GM21737 (cell line): Measurements from ENCODE around the gene RHCG.
"Not testable (repeated sequence)": the region's sequence is repeated elsewhere in the genome, so short reads cannot be mapped to it uniquely, and the experiment has no call there.

Experiments used
- ATAC-seq: cut with Tn5 transposase; IDR thresholded peaks from one replicate; pipeline ENCODE4 v1.9.1; 2021; ENCODE audit warnings: mild to moderate bottlenecking, moderate library complexity; ENCODE audit not compliant: unreplicated experiment

The RHCG gene

GRCh38 chr15:89479173-89479572 is 17.2 kb downstream of the RHCG start:
- no peak for ATAC-seq

GRCh38 chr15:89477411-89478242 is 18.8 kb downstream of the RHCG start:
- no peak for ATAC-seq

GRCh38 chr15:89475661-89476060 is 20.7 kb downstream of the RHCG start:
- no peak for ATAC-seq

- no peak for ATAC-seq
Measured at GRCh38 chr15:89472785-89473256, 23.6 kb downstream of the RHCG start.

GRCh38 chr15:89469426-89470096 is 26.8 kb downstream of the RHCG start:
- ATAC-seq, result no peak

- ATAC-seq, result not testable (repeated sequence)
Measured at GRCh38 chr15:89468813-89469212, 27.6 kb downstream of the RHCG start.

GRCh38 chr15:89463113-89463512 is 33.3 kb downstream of the RHCG start:
- no peak for ATAC-seq

- ATAC-seq, result no peak
Measured at GRCh38 chr15:89462198-89462912, 34.0 kb downstream of the RHCG start.

- ATAC-seq, result no peak
Measured at GRCh38 chr15:89461386-89461785, 35.0 kb downstream of the RHCG start.

GRCh38 chr15:89460048-89460447 is 36.3 kb downstream of the RHCG start:
- no peak for ATAC-seq

GRCh38 chr15:89459271-89460038 is 36.9 kb downstream of the RHCG start:
- ATAC-seq, result no peak

GRCh38 chr15:89458440-89458839 is 37.9 kb downstream of the RHCG start:
- ATAC-seq, result no peak

GRCh38 chr15:89457086-89457485 is 39.3 kb downstream of the RHCG start:
- ATAC-seq, result no peak

- ATAC-seq, result no peak
Measured at GRCh38 chr15:89455535-89455934, 40.8 kb downstream of the RHCG start.

- no peak for ATAC-seq
Measured at GRCh38 chr15:89452330-89452836, 44.0 kb downstream of the RHCG start.

- no peak for ATAC-seq
Measured at GRCh38 chr15:89451846-89452245, 44.5 kb downstream of the RHCG start.

GRCh38 chr15:89450076-89451006 is 46.0 kb downstream of the RHCG start:
- ATAC-seq, result no peak

GRCh38 chr15:89448825-89449224 is 47.6 kb downstream of the RHCG start:
- no peak for ATAC-seq

- no peak for ATAC-seq
Measured at GRCh38 chr15:89447676-89448075, 48.7 kb downstream of the RHCG start.
